ENCODE measurements around the gene BLACAT1. TPM values are rescaled to one million over a fixed set of nuclear protein-coding genes. Genes with fewer than 3 reads are reported as not detected.

Gene BLACAT1
- total and polyA plus RNA-seq, 4 donors, result 0.44 to 2.1 (median 1.4) TPM

DNA sequence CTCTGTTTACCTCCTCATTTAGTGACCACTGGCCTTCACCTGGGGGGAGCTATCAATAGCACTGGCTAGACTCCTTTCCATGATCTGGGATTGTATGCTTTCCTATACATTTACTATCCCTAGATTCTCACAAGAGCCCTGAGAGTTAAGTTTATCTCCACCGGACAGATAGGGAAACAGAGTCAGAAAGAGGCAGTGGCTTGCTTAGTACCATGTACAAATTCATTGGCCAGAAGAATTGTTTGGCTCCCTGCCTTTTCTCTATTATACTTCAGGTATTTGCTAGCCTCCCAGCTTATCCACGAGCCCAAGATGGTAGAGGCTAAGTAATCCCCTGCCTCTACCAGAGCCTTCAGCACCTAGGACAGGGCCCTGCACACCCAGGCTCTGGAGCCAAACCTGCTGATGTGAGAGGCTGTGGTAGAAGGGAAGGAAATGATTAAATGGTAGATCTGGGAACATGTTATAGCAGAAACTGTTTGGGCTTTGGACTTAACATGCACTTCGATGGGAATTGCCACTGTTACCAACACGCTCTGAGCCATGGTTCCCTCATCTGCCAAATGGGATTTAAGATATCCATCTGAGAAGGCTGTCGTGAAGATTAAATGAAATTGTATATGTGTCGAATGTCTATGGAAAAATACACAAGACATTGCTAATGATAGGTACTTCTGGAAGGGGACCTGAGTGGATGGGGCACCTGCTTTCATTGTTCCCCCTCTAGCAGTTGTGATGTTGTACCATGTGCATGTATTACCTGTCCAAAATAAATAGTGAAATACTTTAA is 3.1 kb upstream of the BLACAT1 start:
- WGBS (ENCODE audit: insufficient coverage), result 75% methylated on average over 5 of the region's 6 CpGs
- peaks cover 30% of the 10 kb centered on the region for H3K4me1 ChIP-seq (ENCODE audit: control insufficient read depth, insufficient read depth, low read length)
- peaks cover 36% of the 10 kb centered on the region for H3K27me3 ChIP-seq (ENCODE audit: control insufficient read depth, insufficient read depth, low read length)
- H3K4me3 ChIP-seq (ENCODE audit: low read depth, low read length), result no peak overlapping the region
- no peaks in the 10 kb centered on the region for H3K9me3 ChIP-seq (ENCODE audit: control insufficient read depth, insufficient read depth, low read length)
- H3K27ac ChIP-seq (ENCODE audit: low read depth, low read length), result no peak overlapping the region
- DNase-seq (ENCODE audit: low read depth in 4 of 6, low spot score in 6 of 6), result no peak
- H3K36me3 ChIP-seq (ENCODE audit: control insufficient read depth, insufficient read depth, low read length), result peaks cover under 1% of the 10 kb centered on the region

DNA sequence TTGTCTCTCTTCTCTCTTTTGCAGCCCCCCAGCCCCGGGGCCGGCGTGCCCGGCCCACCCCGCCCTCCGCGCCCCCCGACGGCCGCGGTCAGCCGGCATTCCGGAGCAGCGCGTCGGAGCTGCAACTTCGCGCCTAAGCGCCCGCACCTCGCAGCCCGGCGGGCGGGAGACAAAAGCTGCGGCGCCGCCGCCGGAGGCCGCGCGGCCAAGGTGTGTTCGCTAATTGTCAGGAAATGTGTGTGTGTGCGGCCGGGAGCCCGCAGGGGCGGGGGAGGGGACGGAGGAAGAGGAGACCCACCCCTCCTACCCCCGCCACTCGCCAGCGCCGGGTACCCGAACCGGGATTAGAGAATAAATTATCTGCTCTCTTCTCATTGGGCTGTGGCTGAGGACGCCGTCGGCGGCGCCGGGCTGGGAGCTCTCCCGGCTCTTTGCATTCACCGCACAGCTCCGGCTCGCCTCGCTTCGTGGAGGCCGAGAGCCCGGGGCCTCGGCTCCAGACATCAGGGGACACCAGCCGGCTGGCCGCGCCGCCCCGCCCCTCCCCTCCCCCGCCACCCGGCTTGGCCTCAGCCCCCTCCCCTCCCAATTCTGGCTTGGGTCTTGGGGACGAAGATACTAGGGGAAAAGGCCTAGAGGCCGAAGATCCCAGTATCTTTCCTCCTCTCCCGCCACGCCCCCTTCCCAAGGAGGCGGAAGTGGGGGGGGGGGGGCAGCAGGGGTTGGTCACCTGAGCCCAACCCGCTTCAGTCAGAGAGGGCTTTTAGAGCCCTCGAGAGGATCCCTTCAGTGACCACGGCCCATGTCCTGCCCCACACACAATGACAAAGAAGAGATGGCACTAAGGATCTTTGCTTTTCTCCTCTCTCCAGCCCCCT is 1.3 kb upstream of the BLACAT1 start:
- peaks cover 42% of the 10 kb centered on the region for H3K4me1 ChIP-seq (ENCODE audit: control insufficient read depth, insufficient read depth, low read length)
- H3K9me3 ChIP-seq (ENCODE audit: control insufficient read depth, insufficient read depth, low read length), result no peaks in the 10 kb centered on the region
- WGBS (ENCODE audit: insufficient coverage), result under 1% methylated on average over 36 of the region's 74 CpGs
- H3K36me3 ChIP-seq (ENCODE audit: control insufficient read depth, insufficient read depth, low read length), result peaks cover 6% of the 10 kb centered on the region
- H3K27ac ChIP-seq (ENCODE audit: low read depth, low read length), result no peak overlapping the region
- H3K27me3 ChIP-seq (ENCODE audit: control insufficient read depth, insufficient read depth, low read length), result peaks cover 48% of the 10 kb centered on the region
- peak in 3 of 6 donors; percentile 57 to 97 (median 91) for DNase-seq (ENCODE audit: low read depth in 4 of 6, low spot score in 6 of 6)
- H3K4me3 ChIP-seq (ENCODE audit: low read depth, low read length), result peak overlapping the region; percentile 38

DNA sequence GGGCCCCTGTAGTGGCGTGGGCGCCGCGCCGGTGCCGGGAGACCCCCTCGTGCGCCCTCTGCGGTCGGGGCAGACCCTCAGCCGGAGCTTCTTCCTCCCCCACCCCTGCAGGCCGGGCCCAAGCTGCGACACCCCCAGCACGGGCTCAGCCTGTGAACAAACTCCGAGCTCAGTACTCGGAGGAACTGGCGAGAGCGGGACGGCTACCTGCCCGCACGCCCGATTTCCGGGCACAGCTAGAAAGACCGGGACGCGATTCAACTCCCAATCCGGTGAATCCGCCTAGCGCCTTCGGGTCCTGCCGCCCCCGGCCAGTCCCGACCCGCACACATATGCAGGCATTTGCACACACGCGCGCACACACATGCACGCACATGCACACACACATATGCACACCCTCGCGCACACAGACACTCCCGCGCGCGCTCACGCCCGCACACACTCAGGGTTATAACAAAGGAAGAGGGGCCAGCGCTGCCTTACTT is 580 bp upstream of the BLACAT1 start:
- DNase-seq (ENCODE audit: low read depth in 4 of 6, low spot score in 6 of 6), result peak in 2 of 6 donors; percentile 69 to 75
- peaks cover 47% of the 10 kb centered on the region for H3K4me1 ChIP-seq (ENCODE audit: control insufficient read depth, insufficient read depth, low read length)
- H3K4me3 ChIP-seq (ENCODE audit: low read depth, low read length), result peak overlapping the region; percentile 38
- peaks cover 49% of the 10 kb centered on the region for H3K27me3 ChIP-seq (ENCODE audit: control insufficient read depth, insufficient read depth, low read length)
- H3K27ac ChIP-seq (ENCODE audit: low read depth, low read length), result no peak overlapping the region
- H3K36me3 ChIP-seq (ENCODE audit: control insufficient read depth, insufficient read depth, low read length), result peaks cover 6% of the 10 kb centered on the region
- WGBS (ENCODE audit: insufficient coverage), result 0% methylated on average over 47 of the region's 47 CpGs
- no peaks in the 10 kb centered on the region for H3K9me3 ChIP-seq (ENCODE audit: control insufficient read depth, insufficient read depth, low read length)

DNA sequence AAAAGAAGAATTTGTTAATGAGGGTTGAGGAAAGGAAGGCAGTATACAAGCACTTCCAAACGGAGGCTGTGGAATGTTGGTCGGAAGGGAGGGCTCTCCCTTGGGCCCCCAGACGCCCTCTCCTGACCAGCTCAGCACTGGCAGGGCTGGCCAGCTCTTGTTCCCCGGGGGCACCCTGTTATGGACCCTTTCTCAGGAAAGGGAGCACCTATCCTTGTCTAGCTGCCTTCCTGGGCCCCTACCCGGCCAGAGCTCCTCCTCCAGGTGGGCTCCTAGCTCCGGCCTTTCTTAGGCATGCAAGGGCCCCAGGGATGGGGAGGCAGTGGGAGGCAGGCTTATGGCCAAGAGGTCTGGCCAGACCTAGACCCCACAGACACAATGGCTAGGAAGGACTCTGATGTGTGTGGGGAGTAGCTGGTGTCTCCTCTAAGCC is 926 bp downstream of the BLACAT1 start:
- Histone ChIP-seq H3K27ac (ENCODE audit: low read depth, low read length) (no peak overlapping the region), H3K36me3 (ENCODE audit: control insufficient read depth, insufficient read depth, low read length) (peaks cover 8% of the 10 kb centered on the region), H3K27me3 (ENCODE audit: control insufficient read depth, insufficient read depth, low read length) (peaks cover 53% of the 10 kb centered on the region)

DNA sequence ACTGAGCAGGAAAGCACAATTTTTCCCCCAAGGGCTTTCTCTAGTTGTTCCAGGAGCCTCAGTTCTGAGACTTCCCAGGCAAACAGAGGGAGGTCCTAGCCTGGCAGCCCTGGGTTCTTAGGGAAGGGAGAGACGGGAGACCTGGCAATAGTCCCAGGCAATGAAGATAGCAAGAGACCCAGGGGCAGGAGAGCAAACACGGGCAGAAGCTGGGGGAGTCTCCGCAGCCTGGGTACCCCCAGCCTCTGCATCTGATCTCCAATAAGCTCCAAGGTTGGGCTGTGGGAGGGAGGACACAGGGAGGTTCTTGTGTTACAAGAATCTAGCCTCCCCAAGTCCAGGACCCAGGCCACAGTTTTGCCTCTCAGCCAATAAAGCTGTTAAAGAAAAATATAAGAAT is 2.4 kb downstream of the BLACAT1 start:
- no peak overlapping the region for H3K27ac ChIP-seq (ENCODE audit: low read depth, low read length)
- 17% methylated on average over 1 of the region's 3 CpGs for WGBS (ENCODE audit: insufficient coverage)
- H3K27me3 ChIP-seq (ENCODE audit: control insufficient read depth, insufficient read depth, low read length), result peaks cover 53% of the 10 kb centered on the region
- peaks cover 12% of the 10 kb centered on the region for H3K36me3 ChIP-seq (ENCODE audit: control insufficient read depth, insufficient read depth, low read length)
- no peaks in the 10 kb centered on the region for H3K9me3 ChIP-seq (ENCODE audit: control insufficient read depth, insufficient read depth, low read length)
- no peak overlapping the region for H3K4me3 ChIP-seq (ENCODE audit: low read depth, low read length)
- peak in 1 of 6 donors; percentile 27 for DNase-seq (ENCODE audit: low read depth in 4 of 6, low spot score in 6 of 6)
- H3K4me1 ChIP-seq (ENCODE audit: control insufficient read depth, insufficient read depth, low read length), result peaks cover 72% of the 10 kb centered on the region

More for the DNA sequence above, 926 bp downstream of the BLACAT1 start:
- Histone ChIP-seq H3K4me1 (ENCODE audit: control insufficient read depth, insufficient read depth, low read length) (peaks cover 60% of the 10 kb centered on the region), H3K4me3 (ENCODE audit: low read depth, low read length) (peak overlapping the region; percentile 38), H3K9me3 (ENCODE audit: control insufficient read depth, insufficient read depth, low read length) (no peaks in the 10 kb centered on the region)
- peak in 2 of 6 donors; percentile 34 to 43 for DNase-seq (ENCODE audit: low read depth in 4 of 6, low spot score in 6 of 6)
- WGBS (ENCODE audit: insufficient coverage), result 33% methylated on average over 6 of the region's 6 CpGs

DNA sequence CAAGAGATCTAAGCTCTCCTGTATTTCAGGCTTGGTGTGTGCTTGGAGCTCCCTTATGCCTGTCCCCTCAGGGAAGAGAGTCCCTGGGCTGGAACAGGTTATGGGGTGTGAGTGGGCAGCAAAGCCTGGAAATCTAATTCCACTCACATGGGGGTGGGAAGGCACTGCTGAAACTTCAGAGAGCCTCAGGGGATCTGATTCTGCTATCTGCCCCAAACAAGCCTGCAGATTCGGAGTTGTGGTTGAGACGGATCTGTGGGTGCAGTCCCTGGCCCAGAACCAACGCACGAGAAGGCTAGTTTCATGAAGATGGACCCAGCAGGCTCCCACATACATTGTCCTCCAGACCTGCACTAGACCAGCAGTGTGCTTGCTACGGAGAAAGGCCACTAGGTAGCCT is 2.9 kb downstream of the BLACAT1 start:
- Histone ChIP-seq H3K4me1 (ENCODE audit: control insufficient read depth, insufficient read depth, low read length) (peaks cover 74% of the 10 kb centered on the region), H3K27ac (ENCODE audit: low read depth, low read length) (no peak overlapping the region), H3K4me3 (ENCODE audit: low read depth, low read length) (no peak overlapping the region), H3K27me3 (ENCODE audit: control insufficient read depth, insufficient read depth, low read length) (peaks cover 50% of the 10 kb centered on the region), H3K9me3 (ENCODE audit: control insufficient read depth, insufficient read depth, low read length) (no peaks in the 10 kb centered on the region), H3K36me3 (ENCODE audit: control insufficient read depth, insufficient read depth, low read length) (peaks cover 12% of the 10 kb centered on the region)
- peak in 1 of 6 donors; percentile 0 for DNase-seq (ENCODE audit: low read depth in 4 of 6, low spot score in 6 of 6)
- WGBS (ENCODE audit: insufficient coverage), result 84% methylated on average over 3 of the region's 5 CpGs

DNA sequence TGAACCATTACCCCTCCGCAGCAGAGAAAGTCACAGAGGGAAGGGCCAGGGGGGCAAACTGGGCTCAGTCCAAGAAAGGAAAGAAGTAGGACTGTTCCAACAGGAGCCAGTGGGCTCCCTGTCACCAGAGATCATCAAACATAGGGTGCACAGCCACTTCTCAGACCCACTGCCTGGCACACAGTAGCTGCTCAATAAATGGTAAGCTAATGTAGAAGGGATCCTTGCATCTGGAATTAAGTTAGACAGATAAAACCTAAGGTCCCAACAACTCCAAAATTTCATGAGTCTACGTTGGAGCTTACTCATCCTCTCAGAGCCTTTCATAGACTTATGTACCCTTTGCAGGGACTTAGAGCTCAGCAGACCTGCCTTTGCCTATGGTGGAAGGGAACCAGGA is 3.5 kb downstream of the BLACAT1 start:
- Histone ChIP-seq H3K4me1 (ENCODE audit: control insufficient read depth, insufficient read depth, low read length) (peaks cover 75% of the 10 kb centered on the region), H3K27ac (ENCODE audit: low read depth, low read length) (no peak overlapping the region), H3K27me3 (ENCODE audit: control insufficient read depth, insufficient read depth, low read length) (peaks cover 46% of the 10 kb centered on the region), H3K9me3 (ENCODE audit: control insufficient read depth, insufficient read depth, low read length) (no peaks in the 10 kb centered on the region), H3K4me3 (ENCODE audit: low read depth, low read length) (no peak overlapping the region), H3K36me3 (ENCODE audit: control insufficient read depth, insufficient read depth, low read length) (peaks cover 12% of the 10 kb centered on the region)
- WGBS (ENCODE audit: insufficient coverage), result 33% methylated on average over 1 of the region's 2 CpGs
- DNase-seq (ENCODE audit: low read depth in 4 of 6, low spot score in 6 of 6), result peak in 1 of 6 donors; percentile 0

DNA sequence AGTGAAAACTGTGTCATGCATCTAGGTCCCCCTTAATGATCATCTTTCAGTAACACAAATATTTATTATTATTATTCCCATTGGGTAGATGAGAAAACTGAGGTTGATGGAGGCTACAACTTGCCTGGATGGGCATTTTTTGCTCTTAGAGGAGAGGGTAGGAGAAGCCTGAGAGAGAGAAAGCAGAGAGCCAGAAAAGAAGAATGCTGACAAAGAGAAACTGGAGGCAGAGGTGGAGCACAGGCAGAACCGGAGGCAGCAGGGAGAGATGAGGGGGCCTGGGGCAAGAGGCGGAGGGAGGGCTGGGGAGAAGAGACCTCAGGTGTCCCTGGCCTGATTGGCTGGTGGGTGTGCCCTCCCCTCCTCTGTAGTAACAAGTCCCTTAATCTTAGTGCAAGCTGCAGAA is 4.1 kb downstream of the BLACAT1 start:
- Histone ChIP-seq H3K9me3 (ENCODE audit: control insufficient read depth, insufficient read depth, low read length) (no peaks in the 10 kb centered on the region), H3K4me3 (ENCODE audit: low read depth, low read length) (no peak overlapping the region), H3K27ac (ENCODE audit: low read depth, low read length) (no peak overlapping the region), H3K36me3 (ENCODE audit: control insufficient read depth, insufficient read depth, low read length) (peaks cover 12% of the 10 kb centered on the region), H3K27me3 (ENCODE audit: control insufficient read depth, insufficient read depth, low read length) (peaks cover 42% of the 10 kb centered on the region), H3K4me1 (ENCODE audit: control insufficient read depth, insufficient read depth, low read length) (peaks cover 75% of the 10 kb centered on the region)
- 29% methylated on average over 1 of the region's 2 CpGs for WGBS (ENCODE audit: insufficient coverage)
- DNase-seq (ENCODE audit: low read depth in 4 of 6, low spot score in 6 of 6), result peak in 1 of 6 donors; percentile 2

DNA sequence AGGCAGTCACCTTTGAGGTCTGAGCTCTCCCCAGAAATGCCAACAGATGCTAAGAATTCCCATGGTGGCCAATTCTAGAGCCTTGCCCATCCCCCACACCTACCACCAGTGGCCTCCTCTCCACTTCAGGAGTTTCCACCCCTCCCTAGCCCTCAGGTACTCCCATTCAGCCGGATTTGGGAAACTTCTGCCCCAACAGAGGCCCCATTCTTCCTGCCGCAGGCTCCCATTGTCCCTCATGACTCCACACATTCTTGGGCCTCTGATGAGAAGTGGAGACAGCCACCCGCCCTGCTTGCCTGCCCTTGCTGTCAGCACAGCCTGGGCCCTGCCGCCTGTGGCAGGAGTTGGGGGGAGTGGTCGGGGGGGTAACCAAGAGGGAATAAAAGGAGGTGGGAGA is 4.6 kb downstream of the BLACAT1 start:
- 33% methylated on average over 5 of the region's 5 CpGs for WGBS (ENCODE audit: insufficient coverage)
- H3K9me3 ChIP-seq (ENCODE audit: control insufficient read depth, insufficient read depth, low read length), result no peaks in the 10 kb centered on the region
- no peak overlapping the region for H3K27ac ChIP-seq (ENCODE audit: low read depth, low read length)
- DNase-seq (ENCODE audit: low read depth in 4 of 6, low spot score in 6 of 6), result no peak
- H3K36me3 ChIP-seq (ENCODE audit: control insufficient read depth, insufficient read depth, low read length), result peaks cover 15% of the 10 kb centered on the region
- H3K4me3 ChIP-seq (ENCODE audit: low read depth, low read length), result no peak overlapping the region
- H3K4me1 ChIP-seq (ENCODE audit: control insufficient read depth, insufficient read depth, low read length), result peaks cover 75% of the 10 kb centered on the region
- H3K27me3 ChIP-seq (ENCODE audit: control insufficient read depth, insufficient read depth, low read length), result peaks cover 37% of the 10 kb centered on the region

Measured in spinal cord (tissue), 10 donors.